Activated effector memory CD4-positive, alpha-beta T cell treated with Interleukin-2 at 50 U/mL for 16 hours (primary cell): Measurements from ENCODE around the gene SH3BP5L.
"Not testable (repeated sequence)": the region's sequence is repeated elsewhere in the genome, so short reads cannot be mapped to it uniquely, and the experiment has no call there.

Experiments
- DNase-seq: peaks from one replicate; pipeline ENCODE4 v3.0.0-alpha.2; 2020

Gene SH3BP5L

GRCh38 chr1:248808876-248809275 lies 16.8 kb downstream of the SH3BP5L start:
- no peak for DNase-seq

GRCh38 chr1:248807067-248807737 lies 18.5 kb downstream of the SH3BP5L start:
- no peak for DNase-seq

DNA sequence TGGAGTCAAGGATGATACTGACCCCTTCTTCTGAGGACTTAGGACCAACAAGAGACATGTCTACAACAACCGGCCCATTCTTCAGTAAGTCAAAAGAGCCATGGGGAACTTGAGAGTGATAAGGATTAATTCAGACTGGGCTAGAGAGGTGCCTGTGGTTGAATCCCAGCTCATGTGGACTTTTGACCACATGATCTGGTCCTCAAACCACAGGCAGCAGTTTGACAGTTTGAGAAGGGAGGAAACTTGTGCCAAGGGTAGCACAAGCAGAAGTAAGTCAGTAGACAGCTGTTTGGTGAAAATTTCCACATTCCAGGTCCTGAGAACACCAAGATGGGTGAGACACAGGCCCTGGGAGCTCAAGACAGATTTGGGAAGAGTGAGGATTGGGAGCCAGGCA lies 19.8 kb downstream of the SH3BP5L start:
- no peak for DNase-seq

DNA sequence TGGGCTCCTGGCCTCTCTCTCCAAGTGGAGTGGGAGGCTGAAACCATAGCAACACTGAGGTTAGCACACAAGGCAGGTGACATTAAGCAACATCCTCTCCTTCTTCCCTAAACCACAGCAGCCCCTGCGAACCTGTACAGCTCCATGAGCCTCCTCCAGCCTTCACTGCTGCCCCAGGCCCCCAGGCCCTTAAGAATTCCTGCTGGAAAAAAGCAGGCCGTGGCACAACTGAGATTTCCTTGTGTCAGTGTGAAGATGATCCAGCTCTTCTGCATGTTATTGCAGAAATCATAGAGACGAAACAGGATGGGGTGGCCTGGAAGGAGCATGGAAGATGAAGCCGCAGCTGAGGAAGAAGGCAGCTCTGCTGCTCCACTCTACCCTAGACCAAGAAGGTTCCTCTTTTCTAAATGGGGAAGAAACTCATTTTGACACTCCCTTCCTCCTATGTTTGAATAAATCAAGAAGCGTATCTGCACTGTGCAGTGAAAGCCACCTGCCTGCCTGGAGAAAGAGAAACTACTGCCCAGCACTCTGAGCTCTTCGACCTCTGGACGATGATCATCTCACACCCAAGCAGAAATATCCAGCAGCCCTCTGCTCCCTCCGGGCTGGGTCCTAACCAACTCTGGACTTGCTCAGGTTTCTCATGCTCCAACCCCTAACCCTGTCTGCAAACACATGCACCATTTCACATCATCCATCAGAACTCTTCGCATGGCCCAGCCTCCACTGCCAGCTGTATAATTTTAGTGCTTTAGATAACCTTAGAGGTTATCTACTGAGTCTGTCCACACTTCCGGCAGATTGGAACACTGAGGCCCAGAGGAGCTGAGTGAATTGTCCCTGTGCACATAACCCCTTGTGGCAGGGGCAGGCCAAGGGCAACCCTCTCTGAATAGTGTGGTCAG lies 20.7 kb downstream of the SH3BP5L start:
- DNase-seq: no peak

DNA sequence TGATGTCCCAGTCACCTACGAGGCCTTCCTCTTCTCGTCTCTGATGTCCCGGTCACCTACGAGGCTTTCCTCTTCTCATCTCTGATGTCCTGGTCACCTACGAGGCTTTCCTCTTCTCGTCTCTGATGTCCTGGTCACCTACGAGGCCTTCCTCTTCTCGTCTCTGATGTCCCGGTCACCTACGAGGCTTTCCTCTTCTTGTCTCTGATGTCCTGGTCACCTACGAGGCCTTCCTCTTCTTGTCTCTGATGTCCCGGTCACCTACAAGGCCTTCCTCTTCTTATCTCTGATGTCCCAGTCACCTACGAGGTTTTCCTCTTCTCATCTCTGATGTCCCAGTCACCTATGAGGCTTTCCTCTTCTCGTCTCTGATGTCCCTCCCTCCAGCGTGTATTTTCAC lies 22.2 kb downstream of the SH3BP5L start:
- DNase-seq: not testable (repeated sequence)

- no peak for DNase-seq
Observed at GRCh38 chr1:248802454-248802853, 23.3 kb downstream of the SH3BP5L start.

- no peak for DNase-seq
Observed at GRCh38 chr1:248800459-248800858, 25.3 kb downstream of the SH3BP5L start.

DNA sequence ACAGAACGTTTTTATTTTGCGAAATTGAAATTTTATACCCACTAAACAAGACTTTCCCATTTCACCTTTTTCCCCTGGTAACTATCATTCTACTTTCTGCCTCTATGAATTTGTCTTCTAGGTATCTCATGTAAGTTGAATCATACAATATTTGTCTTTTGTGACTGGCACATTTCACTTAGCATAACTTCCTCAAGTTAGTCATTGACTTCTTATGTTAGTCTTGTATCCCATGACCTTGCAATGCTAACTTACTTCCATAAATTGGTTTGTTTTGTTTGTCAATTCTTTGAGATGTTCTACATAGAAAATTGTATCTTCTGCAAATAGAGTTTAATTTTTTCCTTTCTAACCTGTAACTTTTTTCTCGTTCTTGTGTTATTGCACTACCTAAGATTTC lies 26.9 kb downstream of the SH3BP5L start:
- DNase-seq: no peak

DNA sequence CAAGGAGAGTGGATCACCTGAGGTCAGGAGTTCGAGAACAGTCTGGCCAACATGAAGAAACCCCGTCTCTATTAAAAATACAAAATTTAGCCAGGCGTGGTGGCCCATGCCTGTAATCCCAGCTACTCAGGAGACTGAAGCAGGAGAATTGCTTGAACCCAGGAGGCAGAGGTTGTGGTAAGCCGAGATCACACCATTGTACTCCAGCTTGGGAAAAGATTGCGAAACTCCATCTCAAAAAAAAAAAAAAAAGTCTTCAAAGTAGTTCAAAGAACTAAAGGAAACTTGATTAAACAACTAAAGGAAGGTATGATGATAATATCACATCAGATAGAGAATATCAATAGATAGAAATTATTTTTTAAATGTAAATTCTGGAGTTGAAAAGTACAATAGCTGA lies 31.1 kb downstream of the SH3BP5L start:
- not testable (repeated sequence) for DNase-seq

- no peak for DNase-seq
Observed at GRCh38 chr1:248793592-248793991, 32.1 kb downstream of the SH3BP5L start.

DNA sequence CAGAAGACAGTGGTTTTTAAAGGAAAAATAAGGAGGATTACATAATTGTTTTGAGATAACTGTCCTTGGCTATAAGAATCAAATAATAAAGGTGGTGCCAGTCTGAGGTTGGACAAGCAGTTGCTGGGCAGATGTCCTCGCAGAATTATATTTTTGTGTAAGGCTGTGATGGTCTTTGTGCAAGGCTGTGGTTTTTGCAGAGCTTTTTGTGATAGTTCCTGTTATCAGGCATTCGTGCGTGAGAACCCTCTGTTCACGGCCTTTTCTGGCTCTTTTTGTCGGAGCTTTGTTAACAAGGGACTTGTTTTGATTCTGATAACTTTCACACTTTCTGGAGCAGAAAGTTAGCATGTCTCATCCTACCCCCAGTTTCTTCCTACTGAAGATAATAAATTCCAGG lies 33.4 kb downstream of the SH3BP5L start:
- DNase-seq: no peak

GRCh38 chr1:248791010-248791409 lies 34.7 kb downstream of the SH3BP5L start:
- DNase-seq: no peak

GRCh38 chr1:248790456-248790855 lies 35.3 kb downstream of the SH3BP5L start:
- no peak for DNase-seq

DNA sequence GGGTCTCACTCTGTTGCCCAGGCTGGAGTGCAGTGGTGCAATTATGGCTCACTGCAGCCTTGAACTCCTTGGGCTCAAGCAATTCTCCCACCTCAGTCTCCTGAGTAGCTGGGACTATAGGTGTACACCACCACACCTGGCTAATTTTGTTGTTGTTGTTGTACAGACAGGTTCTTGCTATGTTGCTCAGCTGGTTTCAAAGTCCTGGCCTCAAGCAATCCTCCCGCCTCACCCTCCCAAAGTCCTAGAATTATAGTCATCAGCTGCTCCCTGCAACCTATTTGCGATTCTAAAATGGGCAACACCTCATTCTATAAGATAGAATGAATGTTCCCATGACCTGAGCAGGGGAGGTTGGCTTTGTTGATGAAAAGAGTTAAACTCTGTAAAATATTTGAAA lies 36.4 kb downstream of the SH3BP5L start:
- not testable (repeated sequence) for DNase-seq

- no peak for DNase-seq
Observed at GRCh38 chr1:248788327-248788726, 37.4 kb downstream of the SH3BP5L start.

- DNase-seq: no peak
Observed at GRCh38 chr1:248787430-248787829, 38.3 kb downstream of the SH3BP5L start.

DNA sequence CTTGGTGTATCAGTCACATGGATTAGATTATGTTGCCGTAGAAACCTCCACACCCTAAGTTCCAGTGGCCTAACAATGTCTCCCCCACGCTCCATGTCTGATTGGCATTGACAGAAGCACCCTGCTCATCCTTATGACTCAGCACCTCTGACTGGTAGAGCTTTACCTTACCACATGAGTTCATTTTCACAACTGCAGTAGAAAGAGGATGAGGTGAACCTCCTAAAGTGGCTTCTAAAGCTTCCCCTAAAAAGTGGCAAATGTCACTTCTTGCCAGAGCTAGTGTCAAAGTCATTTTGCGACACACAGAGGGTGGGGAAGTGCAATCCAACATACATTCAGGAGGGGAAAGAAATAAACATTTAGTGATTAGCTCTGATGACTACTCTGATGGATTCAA lies 39.6 kb downstream of the SH3BP5L start:
- DNase-seq: no peak

GRCh38 chr1:248783367-248783766 lies 42.3 kb downstream of the SH3BP5L start:
- no peak for DNase-seq

DNA sequence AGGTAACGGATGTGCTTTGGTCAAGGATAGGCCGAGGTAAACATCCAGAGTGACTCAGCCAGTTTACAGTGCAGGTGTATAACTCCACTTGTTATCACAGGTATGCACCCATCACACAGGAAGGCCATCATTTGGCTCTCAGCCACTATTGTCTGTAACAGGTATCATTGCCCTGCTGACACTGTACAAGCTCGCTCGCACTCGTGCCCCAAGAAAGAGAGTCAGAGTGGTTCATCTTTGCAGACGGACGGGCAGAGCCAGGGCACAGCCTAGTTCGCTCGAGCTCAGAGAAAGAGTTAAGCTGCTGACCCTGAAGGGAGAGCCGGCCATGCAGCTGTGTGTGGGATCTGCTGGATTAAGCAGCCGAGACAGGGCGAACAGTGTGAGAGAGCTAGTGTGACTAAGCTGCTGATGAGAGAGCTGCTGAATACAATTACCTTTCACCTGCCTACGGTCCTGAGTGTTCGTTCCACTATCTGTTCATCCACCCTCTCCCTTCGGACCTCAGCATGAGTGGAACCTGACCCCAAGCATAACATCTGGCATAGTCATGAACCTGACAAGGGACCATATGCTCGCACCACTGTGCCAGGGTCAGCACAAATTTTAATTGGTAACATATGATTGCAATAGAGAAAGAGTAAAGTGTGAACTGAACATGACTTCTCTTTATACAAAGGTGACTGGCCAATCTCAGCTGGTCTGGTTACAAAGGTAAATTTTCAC lies 43.1 kb downstream of the SH3BP5L start:
- no peak for DNase-seq

- DNase-seq: no peak
Observed at GRCh38 chr1:248779350-248779749, 46.4 kb downstream of the SH3BP5L start.

GRCh38 chr1:248778906-248779305 lies 46.8 kb downstream of the SH3BP5L start:
- DNase-seq: no peak

GRCh38 chr1:248776991-248777390 lies 48.7 kb downstream of the SH3BP5L start:
- DNase-seq: no peak

GRCh38 chr1:248775441-248775840 lies 50.3 kb downstream of the SH3BP5L start:
- no peak for DNase-seq
